OCI-LY1 (cell line): Measurements from ENCODE around the gene ATXN1.

ENCODE experiments used
- H2AFZ ChIP-seq: fragments of 200-600 bp; sonication (generic), shearing (Covaris generic); 2 replicates; pipeline ENCODE4 v1.6.0; 2014; ENCODE audit warnings: antibody characterized with exemption, mild to moderate bottlenecking, low read length
- H3F3A ChIP-seq: fragments of 200-600 bp; sonication (generic), shearing (Covaris generic); 2 replicates; pipeline ENCODE4 v1.6.0; 2014; ENCODE audit warnings: mild to moderate bottlenecking, antibody characterized with exemption, low read length, moderate library complexity; ENCODE audit not compliant: insufficient read depth
- H3K27ac ChIP-seq: fragments of 200-600 bp; sonication (generic); 2 replicates; pipeline ENCODE4 v1.5.1; 2014; ENCODE audit warnings: low read length, mixed run types, mild to moderate bottlenecking, low read depth; ENCODE audit not compliant: poor library complexity, severe bottlenecking
- H3K27me3 ChIP-seq: fragments of 200-600 bp; sonication (generic); 2 replicates; pipeline ENCODE4 v1.6.0; 2014; ENCODE audit warnings: antibody characterized with exemption, mild to moderate bottlenecking, low read length, moderate library complexity; ENCODE audit not compliant: insufficient read depth
- H3K36me3 ChIP-seq: fragments of 200-600 bp; sonication (generic); 2 replicates; pipeline ENCODE4 v1.6.1; 2014; ENCODE audit warnings: mild to moderate bottlenecking, antibody characterized with exemption, low read length, moderate library complexity, mixed read lengths; ENCODE audit not compliant: insufficient read depth
- H3K4me1 ChIP-seq: fragments of 200-600 bp; sonication (generic); 2 replicates; pipeline ENCODE4 v1.5.1; 2014; ENCODE audit warnings: mild to moderate bottlenecking, low read length, moderate library complexity; ENCODE audit not compliant: insufficient read depth, severe bottlenecking
- H3K4me2 ChIP-seq: fragments of 200-600 bp; sonication (generic), shearing (Covaris generic); 2 replicates; pipeline ENCODE4 v1.6.1; 2014; ENCODE audit warnings: low read length
- H3K4me3 ChIP-seq: fragments of 200-600 bp; sonication (generic); 2 replicates; pipeline ENCODE4 v1.5.1; 2014; ENCODE audit warnings: low read length, low read depth, mild to moderate bottlenecking, mixed read lengths; ENCODE audit not compliant: poor library complexity, severe bottlenecking
- H3K79me2 ChIP-seq: fragments of 200-600 bp; shearing (Covaris generic); 2 replicates; pipeline ENCODE4 v1.6.1; 2016; ENCODE audit warnings: mixed run types, low read length, mixed read lengths; ENCODE audit not compliant: insufficient read depth
- H3K9ac ChIP-seq: fragments of 200-600 bp; sonication (generic), shearing (Covaris generic); 2 replicates; pipeline ENCODE4 v1.6.1; 2014; ENCODE audit warnings: mild to moderate bottlenecking, low read length, mixed read lengths
- H3K9me2 ChIP-seq: fragments of 200-600 bp; sonication (generic), shearing (Covaris generic); 2 replicates; pipeline ENCODE4 v1.6.1; 2014; ENCODE audit warnings: low read depth, mild to moderate bottlenecking, low read length, mixed read lengths
- H3K9me3 ChIP-seq: fragments of 200-600 bp; shearing (Covaris generic); 2 replicates; pipeline ENCODE4 v1.6.1; 2014; ENCODE audit warnings: low read length, mixed read lengths
- H4K20me1 ChIP-seq: fragments of 200-600 bp; sonication (generic), shearing (Covaris generic); 2 replicates; pipeline ENCODE4 v1.6.0; 2016; ENCODE audit warnings: mild to moderate bottlenecking, low read length; ENCODE audit not compliant: insufficient read depth
- CTCF ChIP-seq: fragments of 200-600 bp; sonication (generic), shearing (Covaris generic); IDR thresholded peaks from 2 replicates; pipeline ENCODE4 v1.5.1; 2017; ENCODE audit warnings: mild to moderate bottlenecking, antibody characterized with exemption, low read length, moderate library complexity, mixed read lengths
- EZH2 ChIP-seq: fragments of 200-600 bp; sonication (generic), shearing (Covaris generic); IDR thresholded peaks from 2 replicates; pipeline ENCODE4 v1.8.0; 2017; ENCODE audit warnings: borderline replicate concordance, mixed run types, mild to moderate bottlenecking, antibody characterized with exemption, low read length, moderate library complexity, mixed read lengths

ATXN1 gene

GRCh38 chr6:16564436-16564835 is 196.8 kb downstream of the ATXN1 start:
- Histone ChIP-seq H3K27ac (no peak overlapping the region), H3F3A (no peaks in the 10 kb centered on the region), H3K4me2 (no peak overlapping the region), H3K4me3 (no peak overlapping the region), H3K27me3 (no peaks in the 10 kb centered on the region), H3K9me3 (no peaks in the 10 kb centered on the region), H3K79me2 (no peaks in the 10 kb centered on the region), H2AFZ (no peak overlapping the region), H3K4me1 (no peaks in the 10 kb centered on the region), H4K20me1 (no peaks in the 10 kb centered on the region), H3K9ac (no peak overlapping the region), H3K36me3 (no peaks in the 10 kb centered on the region), H3K9me2 (no peaks in the 10 kb centered on the region)
- no peak for TF ChIP-seq CTCF
- no peak for TF ChIP-seq EZH2

GRCh38 chr6:16563628-16564240 is 197.5 kb downstream of the ATXN1 start:
- no peak overlapping the region for H3K27ac ChIP-seq
- no peaks in the 10 kb centered on the region for H3K9me2 ChIP-seq
- H3K36me3 ChIP-seq: no peaks in the 10 kb centered on the region
- no peaks in the 10 kb centered on the region for H3K9me3 ChIP-seq
- H3K79me2 ChIP-seq: no peaks in the 10 kb centered on the region
- H3K4me3 ChIP-seq: no peak overlapping the region
- H3K4me1 ChIP-seq: no peaks in the 10 kb centered on the region
- no peaks in the 10 kb centered on the region for H3K27me3 ChIP-seq
- H3K9ac ChIP-seq: no peak overlapping the region
- H2AFZ ChIP-seq: no peak overlapping the region
- no peak overlapping the region for H3K4me2 ChIP-seq
- TF ChIP-seq EZH2 (no peak), CTCF (no peak)
- H3F3A ChIP-seq: no peaks in the 10 kb centered on the region
- H4K20me1 ChIP-seq: no peaks in the 10 kb centered on the region

- Histone ChIP-seq H3K4me1 (no peaks in the 10 kb centered on the region), H3K36me3 (no peaks in the 10 kb centered on the region), H3K9me3 (no peaks in the 10 kb centered on the region), H3K27ac (no peak overlapping the region), H3K79me2 (no peaks in the 10 kb centered on the region), H3K9ac (no peak overlapping the region), H4K20me1 (no peaks in the 10 kb centered on the region), H3K9me2 (no peaks in the 10 kb centered on the region), H2AFZ (no peak overlapping the region), H3K4me2 (no peak overlapping the region), H3K4me3 (no peak overlapping the region), H3F3A (no peaks in the 10 kb centered on the region), H3K27me3 (no peaks in the 10 kb centered on the region)
- TF ChIP-seq EZH2: no peak
- TF ChIP-seq CTCF: no peak
Observed at GRCh38 chr6:16562498-16562897, 198.8 kb downstream of the ATXN1 start.
